A673 (cell line): Measurements from ENCODE around the gene LCA5L.

Source experiments
- CTCF ChIP-seq: fragments of 300-800, 200-600 bp; sonication (generic); conservative IDR thresholded peaks from 2 replicates; pipeline ENCODE4 v1.5.1; 2017; ENCODE audit warnings: low read depth, mild to moderate bottlenecking, antibody characterized with exemption, low read length, moderate library complexity, mixed read lengths
- EZH2 ChIP-seq: fragments of 200-600 bp; sonication (generic); IDR thresholded peaks from 2 replicates; pipeline ENCODE4 v1.6.1; 2017; ENCODE audit warnings: borderline replicate concordance, low read depth, mild to moderate bottlenecking, mixed read lengths, antibody characterized with exemption, low read length; ENCODE audit not compliant: poor library complexity, severe bottlenecking

- TF ChIP-seq CTCF (no peak), EZH2 (no peak)
Observed at GRCh38 chr21:39387461-39388037, 58.0 kb downstream of the LCA5L start.
